Upper lobe of right lung (tissue), 1 donor: ENCODE results near the gene CDH4. TPM values are rescaled to one million over a fixed set of nuclear protein-coding genes. Genes with fewer than 3 reads are reported as not detected.

Experiments
- ATAC-seq: fragments of 200-7000 bp; cut with Tn5 transposase; one replicate; pipeline ENCODE4 v1.9.1; 2020; ENCODE audit warnings: mild to moderate bottlenecking, moderate library complexity
- DNase-seq: peaks from one replicate; pipeline ENCODE4 v3.0.0-alpha.2; 2020
- H3K27ac ChIP-seq: fragments of 200-600 bp; one replicate; pipeline ENCODE4 v1.8.0; 2022
- H3K27me3 ChIP-seq: fragments of 200-600 bp; one replicate; pipeline ENCODE4 v1.8.0; 2022; ENCODE audit warnings: mild to moderate bottlenecking
- H3K36me3 ChIP-seq: fragments of 200-600 bp; one replicate; pipeline ENCODE4 v1.8.0; 2022
- H3K4me1 ChIP-seq: fragments of 200-600 bp; one replicate; pipeline ENCODE4 v1.8.0; 2022
- H3K4me3 ChIP-seq: fragments of 200-600 bp; one replicate; pipeline ENCODE4 v1.8.0; 2022; ENCODE audit warnings: mild to moderate bottlenecking
- H3K9me3 ChIP-seq: fragments of 200-600 bp; one replicate; pipeline ENCODE4 v1.8.0; 2022
- CTCF ChIP-seq: fragments of 200-600 bp; IDR thresholded peaks from one replicate; pipeline ENCODE4 v1.8.0; 2022; ENCODE audit warnings: antibody characterized with exemption
- intact Hi-C: fragments of 100-400 bp; cut with DNase I; formaldehyde crosslinking; loops from one replicate; pipeline ENCODE4 v1.11.0; 2022
- total RNA-seq: library from RNA; stranded (reverse); fragmentation: NEBNext Ultra II Directional; extraction: Animal tissue kit (Norgen Biotek cat#: 25700); gene quantifications from one replicate; pipeline ENCODE4 v1.2.1, GENCODE V29; 2021
- donor health status: DM: no; HTN: yes; CAD: no; lungs with severe emphysema.

CDH4 gene
- total RNA-seq, 1 donor from 2014 or later, result 0.23 TPM

GRCh38 chr20:61685462-61685861 lies 433.4 kb downstream of the CDH4 start:
- Histone ChIP-seq H3K9me3 (no peaks in the 10 kb centered on the region), H3K27me3 (no peaks in the 10 kb centered on the region), H3K4me1 (no peaks in the 10 kb centered on the region), H3K36me3 (no peaks in the 10 kb centered on the region), H3K27ac (no peak overlapping the region), H3K4me3 (no peak overlapping the region)
- intact Hi-C loops, result no loop called here
- ATAC-seq (no peak), DNase-seq (no peak)
- TF ChIP-seq CTCF, result no peak

GRCh38 chr20:61686051-61686936 lies 434.2 kb downstream of the CDH4 start:
- Histone ChIP-seq H3K4me3 (no peak overlapping the region), H3K4me1 (no peaks in the 10 kb centered on the region), H3K27ac (no peak overlapping the region), H3K27me3 (no peaks in the 10 kb centered on the region), H3K9me3 (no peaks in the 10 kb centered on the region), H3K36me3 (no peaks in the 10 kb centered on the region)
- intact Hi-C loops, result no loop called here
- ATAC-seq (no peak), DNase-seq (no peak)
- TF ChIP-seq CTCF, result no peak

GRCh38 chr20:61688411-61688810 lies 436.4 kb downstream of the CDH4 start:
- H3K4me1 ChIP-seq, result no peaks in the 10 kb centered on the region
- H3K4me3 ChIP-seq, result no peak overlapping the region
- ATAC-seq (no peak), DNase-seq (no peak)
- no peaks in the 10 kb centered on the region for H3K36me3 ChIP-seq
- intact Hi-C loops, result no loop called here
- no peaks in the 10 kb centered on the region for H3K27me3 ChIP-seq
- H3K9me3 ChIP-seq, result no peaks in the 10 kb centered on the region
- no peak overlapping the region for H3K27ac ChIP-seq
- no peak for TF ChIP-seq CTCF

GRCh38 chr20:61690150-61690549 lies 438.1 kb downstream of the CDH4 start:
- Histone ChIP-seq H3K4me3 (no peak overlapping the region), H3K27ac (no peak overlapping the region), H3K36me3 (no peaks in the 10 kb centered on the region), H3K27me3 (no peaks in the 10 kb centered on the region), H3K9me3 (no peaks in the 10 kb centered on the region), H3K4me1 (no peaks in the 10 kb centered on the region)
- ATAC-seq (no peak), DNase-seq (no peak)
- no peak for TF ChIP-seq CTCF
- intact Hi-C loops, result no loop called here

- no peak overlapping the region for H3K4me3 ChIP-seq
- H3K9me3 ChIP-seq, result no peaks in the 10 kb centered on the region
- TF ChIP-seq CTCF, result no peak
- H3K27me3 ChIP-seq, result peaks cover 4% of the 10 kb centered on the region
- ATAC-seq (no peak), DNase-seq (no peak)
- intact Hi-C loops, result no loop called here
- no peaks in the 10 kb centered on the region for H3K4me1 ChIP-seq
- no peak overlapping the region for H3K27ac ChIP-seq
- H3K36me3 ChIP-seq, result no peaks in the 10 kb centered on the region
Measured at GRCh38 chr20:61690993-61691838, 439.2 kb downstream of the CDH4 start.
